SU-DHL-6 (cell line): ENCODE results near the gene STAT5A.
"Not testable (repeated sequence)": the region's sequence is repeated elsewhere in the genome, so short reads cannot be mapped to it uniquely, and the experiment has no call there.

ENCODE experiments used
- CTCF ChIP-seq: fragments of 200-600 bp; sonication (generic); IDR thresholded peaks from one replicate; pipeline ENCODE4 v1.5.1; 2017; ENCODE audit warnings: antibody characterized with exemption, mild to moderate bottlenecking, low read length, moderate library complexity; ENCODE audit not compliant: insufficient read depth, poor library complexity, severe bottlenecking
- EZH2phosphoT487 ChIP-seq: fragments of 200-600 bp; sonication (generic), shearing (Covaris generic); conservative IDR thresholded peaks from 2 replicates; pipeline ENCODE4 v1.6.1; 2018; ENCODE audit warnings: mild to moderate bottlenecking, antibody characterized with exemption, low read length, moderate library complexity, mixed read lengths

GRCh38 chr17:42240863-42241262 is 47.4 kb upstream of the STAT5A start:
- TF ChIP-seq CTCF, EZH2phosphoT487: not testable (repeated sequence)
